Breast epithelium (tissue), 3 donors: ENCODE measurements around the gene SLC22A14.

ENCODE experiments used
- POLR2A ChIP-seq: fragments of 450-650 bp; IDR thresholded peaks from one replicate; pipeline ENCODE4 v1.6.1; 2016; ENCODE audit warnings: antibody characterized with exemption, mild to moderate bottlenecking, moderate library complexity
- TF ChIP-seq, protein P1 (sequence below), 3 donors: fragments of 450-650 bp; IDR thresholded peaks; one replicate each; pipeline ENCODE4 v1.5.1; 2016 to 2017; ENCODE audit warnings: antibody characterized with exemption in 3 of 3, mild to moderate bottlenecking in 3 of 3, moderate library complexity in 3 of 3

DNA sequence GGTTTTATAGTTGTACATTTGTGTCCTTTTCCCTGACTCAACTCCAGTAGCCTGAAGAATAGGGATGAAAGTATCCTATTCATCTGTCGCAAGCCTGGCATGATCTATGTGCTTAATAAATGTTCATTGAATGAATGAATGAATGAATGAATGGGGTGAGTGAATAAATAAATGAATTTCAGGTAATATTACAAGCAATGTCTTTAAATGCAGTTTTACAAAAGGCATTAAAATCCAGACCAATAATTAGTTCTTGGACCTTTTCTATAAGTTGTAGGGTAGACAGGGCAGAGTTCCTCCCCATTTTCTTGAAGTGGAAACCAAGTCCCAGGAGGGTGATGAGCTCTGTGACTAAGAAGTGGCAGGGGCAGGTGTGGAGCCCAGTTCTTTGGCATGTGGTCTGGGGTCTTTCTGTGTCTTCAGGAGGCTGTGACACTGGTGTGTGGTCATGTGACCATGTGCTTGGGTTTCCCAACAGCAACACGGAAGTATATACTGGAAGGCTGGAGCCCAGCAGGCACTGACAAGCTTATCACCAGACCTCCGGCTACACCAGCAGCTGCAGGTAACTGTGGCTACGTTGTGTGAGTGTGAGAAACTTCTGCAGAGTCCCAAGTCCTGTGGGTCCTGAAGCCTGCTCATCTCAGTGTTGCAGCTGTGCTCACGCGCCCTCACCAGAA, 82.8 kb downstream of the SLC22A14 start:
- TF ChIP-seq, protein P1, sequence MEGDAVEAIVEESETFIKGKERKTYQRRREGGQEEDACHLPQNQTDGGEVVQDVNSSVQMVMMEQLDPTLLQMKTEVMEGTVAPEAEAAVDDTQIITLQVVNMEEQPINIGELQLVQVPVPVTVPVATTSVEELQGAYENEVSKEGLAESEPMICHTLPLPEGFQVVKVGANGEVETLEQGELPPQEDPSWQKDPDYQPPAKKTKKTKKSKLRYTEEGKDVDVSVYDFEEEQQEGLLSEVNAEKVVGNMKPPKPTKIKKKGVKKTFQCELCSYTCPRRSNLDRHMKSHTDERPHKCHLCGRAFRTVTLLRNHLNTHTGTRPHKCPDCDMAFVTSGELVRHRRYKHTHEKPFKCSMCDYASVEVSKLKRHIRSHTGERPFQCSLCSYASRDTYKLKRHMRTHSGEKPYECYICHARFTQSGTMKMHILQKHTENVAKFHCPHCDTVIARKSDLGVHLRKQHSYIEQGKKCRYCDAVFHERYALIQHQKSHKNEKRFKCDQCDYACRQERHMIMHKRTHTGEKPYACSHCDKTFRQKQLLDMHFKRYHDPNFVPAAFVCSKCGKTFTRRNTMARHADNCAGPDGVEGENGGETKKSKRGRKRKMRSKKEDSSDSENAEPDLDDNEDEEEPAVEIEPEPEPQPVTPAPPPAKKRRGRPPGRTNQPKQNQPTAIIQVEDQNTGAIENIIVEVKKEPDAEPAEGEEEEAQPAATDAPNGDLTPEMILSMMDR (IDR thresholded peaks at IDR 0.05) = no peak
- no peak for TF ChIP-seq POLR2A
